Measurements from ENCODE around the gene SIN3B.
"Not testable (repeated sequence)": the region's sequence is repeated elsewhere in the genome, so short reads cannot be mapped to it uniquely, and the experiment has no call there.

SIN3B gene

GRCh38 chr19:16871871-16872270, 42.7 kb downstream of the SIN3B start:
- DNase-seq, result no peak

GRCh38 chr19:16872728-16873127, 43.5 kb downstream of the SIN3B start:
- DNase-seq, result no peak

GRCh38 chr19:16873594-16873993, 44.4 kb downstream of the SIN3B start:
- DNase-seq, result no peak

GRCh38 chr19:16874250-16874977, 45.2 kb downstream of the SIN3B start:
- DNase-seq, result no peak

GRCh38 chr19:16874978-16875299, 45.7 kb downstream of the SIN3B start:
- DNase-seq, result not testable (repeated sequence)

GRCh38 chr19:16875584-16876555, 46.7 kb downstream of the SIN3B start:
- no peak for DNase-seq

- no peak for DNase-seq
Observed at GRCh38 chr19:16876904-16877361, 47.7 kb downstream of the SIN3B start.

- DNase-seq, result no peak
Observed at GRCh38 chr19:16877581-16877980, 48.4 kb downstream of the SIN3B start.

- DNase-seq, result no peak
Observed at GRCh38 chr19:16878181-16878965, 49.2 kb downstream of the SIN3B start.

- no peak for DNase-seq
Observed at GRCh38 chr19:16880884-16881554, 51.8 kb downstream of the SIN3B start.

GRCh38 chr19:16882146-16882545, 52.9 kb downstream of the SIN3B start:
- no peak for DNase-seq

GRCh38 chr19:16883522-16883921, 54.3 kb downstream of the SIN3B start:
- DNase-seq, result no peak

- no peak for DNase-seq
Observed at GRCh38 chr19:16885166-16885565, 56.0 kb downstream of the SIN3B start.

GRCh38 chr19:16886305-16886880, 57.2 kb downstream of the SIN3B start:
- no peak for DNase-seq

- DNase-seq, result no peak
Observed at GRCh38 chr19:16887353-16888265, 58.4 kb downstream of the SIN3B start.

- DNase-seq, result no peak
Observed at GRCh38 chr19:16888629-16889365, 59.6 kb downstream of the SIN3B start, which contains the start of gene F2RL3. Gene F2RL3, plus strand, starts transcription at chr19:16888999. Its CDS starts 191 bp downstream, at chr19:16889190.

GRCh38 chr19:16889366-16889882, 60.2 kb downstream of the SIN3B start:
- DNase-seq, result no peak

GRCh38 chr19:16889883-16890460, 60.8 kb downstream of the SIN3B start:
- DNase-seq, result no peak

GRCh38 chr19:16890461-16891184, 61.4 kb downstream of the SIN3B start:
- DNase-seq, result no peak

Data from hippocampal formation (tissue), 2 donors.